Nephron progenitor cell (in vitro differentiated cells): Measurements from ENCODE around the gene CD68.

Experiments
- DNase-seq: peaks from one replicate; pipeline ENCODE4 v3.0.0; 2021
- H3K27ac Mint-ChIP-seq: 2 replicates; pipeline ENCODE4 v1.8.0; 2021; ENCODE audit warnings: mild to moderate bottlenecking, moderate library complexity, mixed read lengths
- H3K27me3 Mint-ChIP-seq: 2 replicates; pipeline ENCODE4 v1.8.0; 2021; ENCODE audit warnings: mild to moderate bottlenecking, low read depth, mixed read lengths; ENCODE audit not compliant: poor library complexity
- H3K36me3 Mint-ChIP-seq: 2 replicates; pipeline ENCODE4 v1.8.0; 2021; ENCODE audit warnings: low read depth, mixed read lengths
- H3K4me1 Mint-ChIP-seq: 2 replicates; pipeline ENCODE4 v1.8.0; 2021; ENCODE audit warnings: mixed read lengths
- H3K4me3 Mint-ChIP-seq: 2 replicates; pipeline ENCODE4 v1.8.0; 2021; ENCODE audit warnings: mild to moderate bottlenecking, moderate library complexity, mixed read lengths
- H3K9me3 Mint-ChIP-seq: 2 replicates; pipeline ENCODE4 v1.8.0; 2021; ENCODE audit warnings: mild to moderate bottlenecking, moderate library complexity, mixed read lengths
- TF ChIP-seq, protein P1 (sequence below): fragments of 200-600 bp; sonication (generic); IDR thresholded peaks from 2 replicates; pipeline ENCODE4 v1.5.0; 2021; ENCODE audit warnings: antibody characterized with exemption

Gene CD68

DNA sequence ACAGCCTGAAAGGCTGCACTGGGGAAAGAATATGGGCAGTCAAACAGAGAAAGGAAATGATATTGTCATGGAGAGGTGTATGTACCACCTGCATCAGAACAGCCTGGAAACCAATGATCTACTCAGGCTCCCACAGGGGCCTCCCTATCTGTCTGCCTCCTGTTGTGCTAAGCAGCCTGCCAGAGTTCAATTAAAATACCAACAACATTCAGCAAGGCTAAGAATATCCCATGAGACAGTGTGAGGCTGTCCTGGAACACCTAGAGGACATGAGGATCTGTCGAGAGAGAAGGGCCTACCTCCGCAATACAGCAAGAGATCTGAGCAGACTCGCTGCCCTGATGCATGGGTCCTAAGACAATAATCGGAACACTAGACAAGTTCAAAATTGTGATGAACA, 26.8 kb downstream of the CD68 start:
- Mint-ChIP-seq H3K9me3 (no peaks in the 10 kb centered on the region), H3K4me3 (no peak overlapping the region), H3K27me3 (peaks cover 6% of the 10 kb centered on the region), H3K36me3 (peaks cover 55% of the 10 kb centered on the region), H3K27ac (no peak overlapping the region), H3K4me1 (peaks cover 12% of the 10 kb centered on the region)
- TF ChIP-seq, protein P1, sequence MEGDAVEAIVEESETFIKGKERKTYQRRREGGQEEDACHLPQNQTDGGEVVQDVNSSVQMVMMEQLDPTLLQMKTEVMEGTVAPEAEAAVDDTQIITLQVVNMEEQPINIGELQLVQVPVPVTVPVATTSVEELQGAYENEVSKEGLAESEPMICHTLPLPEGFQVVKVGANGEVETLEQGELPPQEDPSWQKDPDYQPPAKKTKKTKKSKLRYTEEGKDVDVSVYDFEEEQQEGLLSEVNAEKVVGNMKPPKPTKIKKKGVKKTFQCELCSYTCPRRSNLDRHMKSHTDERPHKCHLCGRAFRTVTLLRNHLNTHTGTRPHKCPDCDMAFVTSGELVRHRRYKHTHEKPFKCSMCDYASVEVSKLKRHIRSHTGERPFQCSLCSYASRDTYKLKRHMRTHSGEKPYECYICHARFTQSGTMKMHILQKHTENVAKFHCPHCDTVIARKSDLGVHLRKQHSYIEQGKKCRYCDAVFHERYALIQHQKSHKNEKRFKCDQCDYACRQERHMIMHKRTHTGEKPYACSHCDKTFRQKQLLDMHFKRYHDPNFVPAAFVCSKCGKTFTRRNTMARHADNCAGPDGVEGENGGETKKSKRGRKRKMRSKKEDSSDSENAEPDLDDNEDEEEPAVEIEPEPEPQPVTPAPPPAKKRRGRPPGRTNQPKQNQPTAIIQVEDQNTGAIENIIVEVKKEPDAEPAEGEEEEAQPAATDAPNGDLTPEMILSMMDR = no peak
- no peak for DNase-seq

DNA sequence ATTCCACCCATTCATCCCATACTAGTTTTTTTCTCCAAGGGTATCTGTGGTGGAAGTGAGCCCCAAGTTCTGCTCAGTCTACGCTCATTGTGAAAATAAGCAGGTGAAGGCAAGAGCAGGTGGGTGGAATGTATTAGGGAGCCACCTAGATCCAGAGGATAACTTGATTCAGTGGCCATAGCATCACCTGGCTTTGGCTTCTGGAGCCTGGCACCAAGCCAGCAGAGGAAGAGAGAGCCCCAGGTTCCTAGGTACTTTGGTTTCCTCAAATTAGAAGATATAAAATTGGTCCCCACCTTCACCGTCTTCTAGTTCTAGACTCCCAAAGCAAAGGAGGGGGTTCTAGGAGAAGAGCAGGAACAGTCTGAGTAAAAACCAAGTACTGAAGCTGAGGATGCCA, 31.2 kb downstream of the CD68 start:
- peaks cover 6% of the 10 kb centered on the region for H3K27me3 Mint-ChIP-seq
- no peak for DNase-seq
- no peak overlapping the region for H3K27ac Mint-ChIP-seq
- peaks cover 33% of the 10 kb centered on the region for H3K36me3 Mint-ChIP-seq
- H3K9me3 Mint-ChIP-seq = no peaks in the 10 kb centered on the region
- H3K4me3 Mint-ChIP-seq = peak overlapping the region; percentile 38
- peaks cover 40% of the 10 kb centered on the region for H3K4me1 Mint-ChIP-seq
- TF ChIP-seq, protein P1 = no peak

DNA sequence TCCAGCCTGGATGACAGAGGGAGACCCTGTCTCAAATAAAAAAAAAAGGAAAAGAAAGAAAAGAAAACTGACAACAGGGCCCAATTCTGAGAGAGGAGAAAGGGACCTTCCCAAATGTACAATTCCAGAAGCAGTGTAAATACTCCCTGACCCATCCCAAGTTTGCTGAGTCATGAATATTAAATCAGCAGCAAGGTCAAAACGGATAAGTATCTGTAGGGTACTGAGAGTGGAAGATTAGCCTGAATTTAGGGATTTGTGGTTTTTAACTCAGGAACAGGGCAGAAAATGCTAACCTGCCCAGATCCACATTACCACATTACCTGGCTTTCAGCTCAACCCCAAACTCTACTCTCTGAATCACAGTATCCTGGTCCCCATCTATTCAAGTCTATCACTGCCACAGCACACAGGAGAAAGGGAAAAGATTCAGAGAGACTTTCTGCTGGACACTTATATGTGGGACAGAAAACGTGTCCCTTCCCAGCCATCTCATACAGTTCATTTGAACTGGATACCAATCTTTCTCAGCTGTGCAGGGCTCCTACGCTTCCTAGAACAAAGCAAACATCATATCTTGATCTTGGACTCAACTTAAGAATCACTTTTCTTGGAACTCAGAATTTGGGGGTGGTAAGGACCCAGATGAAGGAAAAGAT, 32.3 kb downstream of the CD68 start:
- Mint-ChIP-seq H3K4me1 (peaks cover 40% of the 10 kb centered on the region), H3K4me3 (peak overlapping the region; percentile 93), H3K27me3 (peaks cover 6% of the 10 kb centered on the region), H3K27ac (peak overlapping the region; percentile 9), H3K36me3 (peaks cover 24% of the 10 kb centered on the region), H3K9me3 (no peaks in the 10 kb centered on the region)
- TF ChIP-seq, protein P1 = no peak
- DNase-seq = no peak

DNA sequence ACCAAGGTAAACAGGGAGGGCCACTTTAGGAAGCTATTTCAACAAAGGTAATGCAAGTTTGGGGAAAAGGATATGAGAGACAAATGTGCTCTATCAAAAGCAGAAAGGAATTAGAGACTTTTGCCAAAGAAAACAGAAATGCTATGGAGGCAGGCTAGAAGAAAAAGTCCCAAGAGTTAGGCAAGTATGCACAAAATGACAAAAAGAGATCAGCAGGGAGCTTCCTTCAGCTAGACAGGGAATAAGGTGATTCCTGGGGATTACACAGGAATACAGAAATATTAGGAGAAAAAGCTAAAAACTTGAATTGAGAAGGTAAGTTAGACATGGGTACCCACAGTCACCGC, 32.8 kb downstream of the CD68 start:
- DNase-seq = no peak
- H3K36me3 Mint-ChIP-seq = peaks cover 24% of the 10 kb centered on the region
- H3K4me3 Mint-ChIP-seq = peak overlapping the region; percentile 93
- peak overlapping the region; percentile 9 for H3K27ac Mint-ChIP-seq
- H3K9me3 Mint-ChIP-seq = no peaks in the 10 kb centered on the region
- TF ChIP-seq, protein P1 = no peak
- H3K4me1 Mint-ChIP-seq = peaks cover 40% of the 10 kb centered on the region
- peaks cover 6% of the 10 kb centered on the region for H3K27me3 Mint-ChIP-seq

DNA sequence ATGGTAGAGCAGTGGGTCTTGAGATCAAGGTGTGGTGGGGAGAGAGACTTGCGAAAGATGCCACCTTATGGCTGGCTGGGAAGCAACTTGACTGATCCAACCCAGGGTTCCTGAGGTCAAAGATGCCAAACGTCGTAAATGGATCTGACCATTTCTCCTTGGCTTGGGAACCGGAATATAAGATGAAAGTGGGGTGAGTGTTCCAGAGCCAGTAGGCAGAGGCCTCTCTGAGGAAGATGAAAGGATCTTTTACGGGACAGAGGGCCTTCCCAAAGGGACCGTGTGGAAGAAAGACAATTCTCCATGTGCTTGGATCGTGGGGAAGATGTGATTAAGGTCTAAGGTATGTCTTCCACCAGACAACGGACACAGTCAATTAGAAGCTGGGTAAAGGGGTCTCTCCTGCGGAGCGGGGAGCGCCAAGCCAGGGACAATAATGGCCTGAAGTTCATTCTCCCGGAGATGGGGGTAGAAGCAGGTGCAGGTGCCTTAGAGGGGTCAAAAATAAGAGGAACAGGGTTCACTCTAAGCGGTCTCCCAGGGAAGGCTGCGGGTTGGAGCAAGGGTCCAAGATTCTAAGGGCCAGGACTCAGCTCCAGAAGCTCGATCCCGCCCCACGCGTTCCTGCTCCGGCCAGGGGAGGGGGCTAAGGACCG, 34.5 kb downstream of the CD68 start:
- peak overlapping the region; percentile 93 for H3K4me3 Mint-ChIP-seq
- H3K4me1 Mint-ChIP-seq = peaks cover 40% of the 10 kb centered on the region
- peaks cover 21% of the 10 kb centered on the region for H3K36me3 Mint-ChIP-seq
- no peak for DNase-seq
- TF ChIP-seq, protein P1 = no peak
- H3K27ac Mint-ChIP-seq = peak overlapping the region; percentile 98
- H3K9me3 Mint-ChIP-seq = no peaks in the 10 kb centered on the region
- peaks cover 10% of the 10 kb centered on the region for H3K27me3 Mint-ChIP-seq
